ENCODE results near the gene MYH15.

MYH15 gene

GRCh38 chr3:108471426-108471825 is 39.0 kb downstream of the MYH15 start:
- no peak for DNase-seq (ENCODE audit: low read depth)

GRCh38 chr3:108469126-108469525 is 41.3 kb downstream of the MYH15 start:
- DNase-seq (ENCODE audit: low read depth) = no peak

GRCh38 chr3:108468577-108468976 is 41.8 kb downstream of the MYH15 start:
- no peak for DNase-seq (ENCODE audit: low read depth)

GRCh38 chr3:108462899-108463298 is 47.5 kb downstream of the MYH15 start:
- DNase-seq (ENCODE audit: low read depth) = no peak

GRCh38 chr3:108461661-108462111 is 48.7 kb downstream of the MYH15 start:
- DNase-seq (ENCODE audit: low read depth) = no peak

- no peak for DNase-seq (ENCODE audit: low read depth)
Measured at GRCh38 chr3:108459225-108459624, 51.2 kb downstream of the MYH15 start.

- no peak for DNase-seq (ENCODE audit: low read depth)
Measured at GRCh38 chr3:108455212-108455705, 55.1 kb downstream of the MYH15 start.

- DNase-seq (ENCODE audit: low read depth) = no peak
Measured at GRCh38 chr3:108453565-108453964, 56.8 kb downstream of the MYH15 start.

- DNase-seq (ENCODE audit: low read depth) = no peak
Measured at GRCh38 chr3:108450444-108450843, 60.0 kb downstream of the MYH15 start.

GRCh38 chr3:108448593-108448992 is 61.8 kb downstream of the MYH15 start:
- DNase-seq (ENCODE audit: low read depth) = no peak

- DNase-seq (ENCODE audit: low read depth) = no peak
Measured at GRCh38 chr3:108447096-108447847, 63.1 kb downstream of the MYH15 start.

GRCh38 chr3:108442281-108442680 is 68.1 kb downstream of the MYH15 start:
- no peak for DNase-seq (ENCODE audit: low read depth)

GRCh38 chr3:108441518-108441917 is 68.9 kb downstream of the MYH15 start:
- no peak for DNase-seq (ENCODE audit: low read depth)

GRCh38 chr3:108441071-108441507 is 69.3 kb downstream of the MYH15 start:
- DNase-seq (ENCODE audit: low read depth) = no peak

- no peak for DNase-seq (ENCODE audit: low read depth)
Measured at GRCh38 chr3:108438542-108438941, 71.9 kb downstream of the MYH15 start.

GRCh38 chr3:108437439-108437838 is 73.0 kb downstream of the MYH15 start:
- DNase-seq (ENCODE audit: low read depth) = no peak

- no peak for DNase-seq (ENCODE audit: low read depth)
Measured at GRCh38 chr3:108433928-108434327, 76.5 kb downstream of the MYH15 start.

- no peak for DNase-seq (ENCODE audit: low read depth)
Measured at GRCh38 chr3:108432431-108432830, 78.0 kb downstream of the MYH15 start.

GRCh38 chr3:108430540-108430939 is 79.9 kb downstream of the MYH15 start:
- DNase-seq (ENCODE audit: low read depth) = no peak

- DNase-seq (ENCODE audit: low read depth) = no peak
Measured at GRCh38 chr3:108428586-108428985, 81.8 kb downstream of the MYH15 start.

- DNase-seq (ENCODE audit: low read depth) = peak; percentile 42
Measured at GRCh38 chr3:108420926-108421325, 89.5 kb downstream of the MYH15 start.

GRCh38 chr3:108416111-108416869 is 94.1 kb downstream of the MYH15 start:
- DNase-seq (ENCODE audit: low read depth) = no peak

GRCh38 chr3:108415661-108416060 is 94.7 kb downstream of the MYH15 start:
- no peak for DNase-seq (ENCODE audit: low read depth)

Data from GM04503 (cell line).